Fibroblast of skin of back (primary cell): ENCODE data around the gene GPT2.
"Not testable (repeated sequence)": the region's sequence is repeated elsewhere in the genome, so short reads cannot be mapped to it uniquely, and the experiment has no call there.

Experiments
- DNase-seq: peaks from one replicate; pipeline ENCODE4 v3.0.0-alpha.2; 2013

The GPT2 gene

DNA sequence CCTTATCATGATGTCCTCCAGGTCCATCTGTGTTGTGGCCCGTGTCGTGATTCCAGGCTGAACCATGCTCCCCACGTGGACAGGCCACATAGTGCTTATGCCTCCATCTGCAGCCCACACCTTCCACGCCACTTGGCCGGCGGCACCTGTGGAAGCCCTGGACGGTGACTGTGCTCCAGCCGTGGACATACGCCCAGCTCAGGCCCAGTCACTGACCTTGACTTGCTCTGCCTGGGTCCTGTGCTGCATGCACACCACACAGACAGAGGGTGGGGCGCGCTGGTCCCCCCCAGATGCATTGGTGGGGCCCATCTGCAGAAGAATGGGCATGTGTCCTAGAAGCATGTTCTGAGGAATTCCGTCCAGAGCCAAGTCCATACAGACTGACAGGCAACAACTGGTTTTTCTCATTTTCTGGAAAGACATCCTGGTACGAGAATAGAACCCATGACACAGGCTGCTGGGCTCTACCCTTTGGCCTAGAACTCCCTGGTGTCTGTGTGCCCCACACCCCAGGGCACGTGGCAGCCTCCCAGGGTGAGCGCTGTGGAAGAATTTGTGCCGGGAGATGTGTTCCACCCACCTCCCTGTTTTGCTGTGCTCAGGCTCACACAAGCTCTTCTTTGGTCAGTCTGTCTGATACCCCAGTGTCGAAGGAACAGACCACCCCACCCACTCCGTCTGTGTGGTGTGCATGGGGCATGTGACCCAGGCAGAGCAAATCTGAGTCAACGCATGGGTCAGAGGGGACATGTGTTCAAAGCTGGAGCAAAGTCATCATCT is 39.5 kb downstream of the GPT2 start:
- no peak for DNase-seq

DNA sequence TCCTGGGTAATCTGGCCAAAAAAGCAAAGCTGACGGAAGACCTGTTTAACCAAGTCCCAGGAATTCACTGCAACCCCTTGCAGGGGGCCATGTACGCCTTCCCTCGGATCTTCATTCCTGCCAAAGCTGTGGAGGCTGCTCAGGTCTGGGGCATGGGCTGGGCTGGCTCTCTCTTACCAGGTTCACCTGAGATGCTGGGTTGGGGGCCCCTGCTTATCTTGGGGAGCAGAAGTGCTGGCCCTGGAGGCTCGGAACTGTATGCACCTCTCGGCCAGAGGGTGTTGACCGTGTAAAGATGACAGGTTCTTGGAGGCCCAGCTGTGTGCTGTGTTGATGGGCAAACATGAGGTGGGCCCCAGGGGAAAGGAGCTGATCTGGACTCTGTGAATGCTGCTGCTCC is 40.2 kb downstream of the GPT2 start:
- no peak for DNase-seq

DNA sequence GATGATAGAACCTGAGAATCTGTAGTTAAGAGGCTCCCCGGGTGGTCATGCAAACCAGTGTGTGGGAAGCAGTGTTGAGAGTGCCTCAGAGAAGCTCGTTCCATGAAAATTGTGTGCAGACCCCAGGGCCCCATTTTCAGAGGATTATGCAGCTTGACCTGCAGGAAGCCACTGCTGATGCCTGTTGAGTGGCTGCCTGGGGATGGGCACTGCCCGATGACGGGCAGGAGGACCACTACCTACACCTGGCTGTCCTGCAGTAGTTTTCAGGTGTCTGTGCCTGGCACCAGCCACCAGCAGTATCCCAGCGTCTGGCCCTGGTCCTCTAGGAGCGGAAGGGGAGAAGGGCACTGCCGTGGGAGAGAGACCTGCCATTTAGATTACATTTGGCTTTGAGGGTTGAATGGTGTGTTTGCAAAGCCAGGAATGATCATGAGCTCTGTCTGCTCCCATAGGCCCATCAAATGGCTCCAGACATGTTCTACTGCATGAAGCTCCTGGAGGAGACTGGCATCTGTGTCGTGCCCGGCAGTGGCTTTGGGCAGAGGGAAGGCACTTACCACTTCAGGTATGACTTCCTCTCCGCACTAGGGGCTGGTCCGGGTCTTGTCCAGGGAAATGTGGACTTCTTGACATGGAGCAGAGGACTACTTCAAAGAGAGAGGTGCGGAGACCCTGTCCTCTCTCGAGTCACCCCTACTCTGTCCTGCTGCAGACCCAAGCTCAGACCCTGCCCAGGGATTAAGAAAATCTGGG is 42.5 kb downstream of the GPT2 start:
- no peak for DNase-seq

DNA sequence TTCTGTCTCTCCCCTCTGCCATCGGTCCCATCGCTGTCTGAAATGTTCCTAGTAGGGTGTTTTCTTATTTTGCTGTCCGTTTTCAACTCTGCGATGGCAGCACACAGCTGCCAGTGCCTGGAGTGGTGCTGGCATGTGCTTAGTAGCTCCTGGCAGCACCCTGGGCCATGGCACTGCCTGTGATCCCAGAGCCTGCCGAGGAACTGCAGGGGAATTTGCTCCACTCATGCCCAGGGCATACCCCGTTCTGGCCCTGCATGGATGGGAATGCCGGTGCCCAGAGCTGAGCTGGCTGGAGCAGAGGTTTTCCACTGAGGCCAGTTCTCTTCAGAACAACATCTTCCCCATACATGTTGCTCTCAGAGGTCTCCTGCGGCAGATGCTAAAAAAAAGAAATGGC is 43.1 kb downstream of the GPT2 start:
- no peak for DNase-seq

DNA sequence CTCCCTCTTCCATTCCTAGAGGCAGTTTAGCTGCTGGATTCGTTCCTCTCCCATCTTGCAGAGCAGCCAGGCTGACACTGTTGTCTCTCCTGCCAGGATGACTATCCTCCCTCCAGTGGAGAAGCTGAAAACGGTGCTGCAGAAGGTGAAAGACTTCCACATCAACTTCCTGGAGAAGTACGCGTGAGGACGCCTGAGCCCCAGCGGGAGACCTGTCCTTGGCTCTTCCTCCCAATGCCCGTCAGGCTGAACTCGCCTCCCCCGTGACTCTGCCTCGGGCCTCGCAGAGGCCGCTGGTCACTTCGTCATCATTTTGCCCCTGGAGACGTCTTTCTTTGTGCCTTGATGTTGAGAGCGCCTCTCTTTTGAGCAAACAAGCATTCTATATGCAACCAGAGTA is 44.6 kb downstream of the GPT2 start:
- no peak for DNase-seq

DNA sequence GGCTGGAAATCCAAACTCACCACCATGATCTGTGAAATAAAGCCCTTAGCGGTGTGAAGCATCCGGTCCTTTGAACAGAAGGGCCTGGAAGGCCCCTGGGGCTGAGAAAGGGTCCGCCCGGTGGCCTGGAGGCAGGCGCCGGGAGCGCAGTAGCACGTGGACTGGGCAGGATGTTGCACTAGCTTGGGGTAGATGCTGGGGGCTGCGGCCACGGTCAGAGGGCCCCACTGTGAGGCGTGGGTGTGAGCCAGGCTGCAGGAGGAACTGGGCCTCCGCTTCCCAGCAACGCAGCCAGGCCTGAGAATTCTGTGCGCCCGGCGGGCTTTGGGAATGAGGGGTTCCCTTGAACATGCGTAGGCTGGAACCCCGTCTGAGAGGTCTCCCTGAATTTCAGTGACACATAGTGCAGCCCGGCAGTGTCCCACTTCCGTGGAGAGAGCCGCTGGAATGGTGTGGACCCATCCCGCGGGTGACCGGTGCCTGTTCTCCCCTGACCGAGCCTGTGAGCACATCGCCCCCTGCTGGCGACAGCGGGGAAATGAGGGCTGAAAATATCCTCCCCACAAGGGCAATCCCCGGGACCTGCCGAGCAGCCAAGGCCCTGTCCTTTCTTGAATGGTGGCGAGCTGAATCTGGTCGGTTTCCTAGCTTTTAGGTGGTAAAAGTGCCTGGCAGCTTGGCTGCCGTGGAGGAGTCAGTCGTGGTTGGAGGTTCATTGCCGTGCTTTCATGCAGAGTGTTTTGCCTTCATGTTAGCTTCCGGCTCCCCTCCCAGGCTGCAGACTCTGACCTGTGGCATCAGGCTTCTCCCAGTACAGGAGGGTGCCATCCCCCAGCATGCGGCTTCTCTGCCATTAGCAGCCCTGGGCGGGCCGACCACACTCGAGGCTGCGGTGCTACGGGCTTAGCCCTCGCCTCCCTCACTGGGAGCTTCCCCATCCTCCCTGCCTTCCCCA is 45.5 kb downstream of the GPT2 start:
- peak; percentile 37 for DNase-seq

DNA sequence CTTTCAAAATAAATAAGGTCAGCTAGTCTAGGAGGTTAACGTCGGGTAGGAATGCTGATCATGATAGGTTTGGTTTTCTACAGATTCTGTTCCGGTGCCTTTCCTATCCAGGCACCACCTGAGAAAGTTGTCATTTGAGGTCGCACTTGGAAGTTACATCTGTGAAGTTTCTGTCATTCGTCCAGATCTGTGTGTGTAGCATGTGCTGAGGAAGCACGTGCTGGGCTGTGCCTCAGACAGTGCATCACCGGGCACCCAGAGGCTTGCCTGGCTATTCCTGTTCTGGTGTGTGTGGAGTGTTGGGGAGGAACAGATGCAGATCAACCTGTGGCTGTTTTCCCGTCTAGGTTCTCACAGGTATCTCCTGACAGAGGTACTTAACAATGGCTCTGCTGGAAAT is 46.7 kb downstream of the GPT2 start:
- no peak for DNase-seq

DNA sequence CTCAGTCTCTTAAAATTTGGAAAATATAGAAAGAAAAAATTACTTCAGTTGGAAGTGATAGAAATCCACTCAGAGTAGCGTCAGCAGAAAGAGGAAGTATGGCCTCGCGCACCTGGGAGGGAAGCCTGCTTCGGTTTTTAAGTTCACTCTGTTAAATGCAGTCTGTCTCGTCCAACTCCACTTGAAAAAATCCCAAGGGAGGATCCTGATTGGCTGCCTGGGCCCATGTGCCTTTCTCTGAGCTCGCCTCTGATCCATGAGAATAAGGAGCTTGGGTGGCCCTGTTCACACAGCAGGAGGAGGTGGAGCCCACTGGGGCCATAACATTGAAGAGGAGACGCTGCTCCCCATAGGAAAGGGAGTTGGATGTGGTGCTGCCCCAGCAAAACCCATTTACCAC is 48.6 kb downstream of the GPT2 start:
- peak; percentile 9 for DNase-seq

DNA sequence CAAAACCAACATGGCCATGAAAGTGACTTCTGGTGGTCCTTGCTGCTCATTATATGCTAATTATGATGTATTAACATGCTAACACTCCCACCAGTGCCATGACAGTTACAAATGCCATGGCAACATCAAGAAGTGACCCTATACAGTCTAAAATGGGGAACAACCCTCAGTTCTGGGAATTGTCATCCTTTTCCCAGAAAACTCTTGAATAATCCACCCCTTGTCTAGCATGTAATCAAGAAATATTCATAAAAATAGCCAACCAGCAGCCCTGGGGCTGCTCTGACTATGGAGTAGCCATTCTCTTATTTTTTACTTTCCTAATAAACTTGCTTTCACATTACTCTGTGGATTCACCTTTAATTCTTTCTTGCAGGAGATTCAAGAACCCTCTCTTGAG is 53.4 kb downstream of the GPT2 start:
- no peak for DNase-seq

DNA sequence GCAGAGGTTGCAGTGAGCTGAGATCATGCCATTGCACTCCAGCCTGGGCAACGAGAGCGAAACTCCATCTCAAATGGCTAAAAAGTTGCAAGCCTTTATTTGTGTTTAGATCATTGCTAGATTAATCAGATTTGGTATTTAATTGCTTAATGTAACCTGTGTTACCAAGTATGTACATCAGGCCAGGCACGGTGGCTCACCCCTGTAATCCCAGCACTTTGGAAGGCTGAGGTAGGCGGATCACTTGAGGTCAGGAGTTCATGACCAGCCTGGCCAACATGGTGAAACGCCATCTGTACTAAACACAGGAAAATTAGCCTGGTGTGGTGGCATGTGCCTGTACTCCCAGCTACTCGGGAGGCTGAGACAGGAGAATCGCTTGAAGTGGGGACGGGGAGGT is 60.6 kb downstream of the GPT2 start:
- DNase-seq, result not testable (repeated sequence)

DNA sequence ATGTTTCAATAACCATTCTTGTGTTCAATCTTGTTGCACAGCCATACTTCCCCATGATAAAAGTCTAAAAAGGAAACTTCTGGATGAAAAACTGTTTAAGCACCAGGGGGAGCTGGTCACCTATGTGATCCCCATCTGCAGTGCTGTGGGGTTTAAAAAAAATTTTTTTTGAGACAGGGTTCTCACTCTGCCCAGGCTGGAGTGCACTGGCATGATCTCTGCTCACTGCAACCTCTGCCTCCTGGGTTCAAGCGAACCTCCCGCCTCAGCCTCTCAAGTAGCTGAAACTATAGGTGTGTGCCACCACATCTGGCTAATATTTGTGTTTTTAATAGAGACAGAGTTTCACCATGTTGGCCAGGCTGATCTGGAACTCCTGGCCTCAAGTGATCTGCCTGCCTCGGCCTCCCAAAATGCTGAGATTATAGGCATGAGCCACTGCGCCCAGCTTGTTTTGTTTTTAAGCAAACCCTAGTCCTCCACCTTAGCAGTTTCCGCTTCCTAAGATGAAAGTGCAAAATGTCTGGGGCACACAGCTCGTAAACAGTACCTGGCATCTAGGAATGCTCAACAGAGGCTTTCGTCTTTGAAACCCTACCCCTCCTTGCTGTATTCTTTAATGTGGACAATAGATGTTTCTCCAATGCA is 63.9 kb downstream of the GPT2 start:
- DNase-seq, result peak; percentile 25

DNA sequence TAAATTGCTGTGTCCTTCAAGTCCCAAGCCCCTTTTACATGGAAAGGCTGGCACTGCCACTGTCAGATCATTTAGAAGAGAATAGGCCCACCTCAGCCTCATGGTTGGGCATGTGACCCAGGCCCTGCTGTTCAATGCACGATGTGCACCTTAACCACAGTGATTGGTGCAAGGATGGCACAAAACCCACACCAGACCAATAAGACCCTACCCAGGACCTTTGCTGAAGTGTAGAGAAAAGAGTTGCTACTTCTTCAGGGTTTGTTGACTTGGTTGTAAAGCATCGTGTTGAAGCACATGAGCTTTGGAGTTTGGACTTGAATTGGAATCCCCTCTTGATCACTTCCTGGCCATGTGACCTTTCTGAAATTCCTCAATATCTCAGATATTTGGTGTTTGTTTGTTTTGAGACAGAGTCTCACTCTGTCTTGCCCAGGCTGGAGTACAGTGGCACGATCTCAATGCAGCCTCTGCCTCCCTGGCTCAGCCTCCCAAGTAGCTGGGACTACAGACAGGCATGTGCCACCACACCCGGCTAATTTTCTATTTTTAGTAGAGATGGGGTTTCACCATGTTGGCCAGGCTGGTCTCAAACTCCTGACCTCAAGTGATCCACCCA is 64.5 kb downstream of the GPT2 start:
- DNase-seq, result no peak

DNA sequence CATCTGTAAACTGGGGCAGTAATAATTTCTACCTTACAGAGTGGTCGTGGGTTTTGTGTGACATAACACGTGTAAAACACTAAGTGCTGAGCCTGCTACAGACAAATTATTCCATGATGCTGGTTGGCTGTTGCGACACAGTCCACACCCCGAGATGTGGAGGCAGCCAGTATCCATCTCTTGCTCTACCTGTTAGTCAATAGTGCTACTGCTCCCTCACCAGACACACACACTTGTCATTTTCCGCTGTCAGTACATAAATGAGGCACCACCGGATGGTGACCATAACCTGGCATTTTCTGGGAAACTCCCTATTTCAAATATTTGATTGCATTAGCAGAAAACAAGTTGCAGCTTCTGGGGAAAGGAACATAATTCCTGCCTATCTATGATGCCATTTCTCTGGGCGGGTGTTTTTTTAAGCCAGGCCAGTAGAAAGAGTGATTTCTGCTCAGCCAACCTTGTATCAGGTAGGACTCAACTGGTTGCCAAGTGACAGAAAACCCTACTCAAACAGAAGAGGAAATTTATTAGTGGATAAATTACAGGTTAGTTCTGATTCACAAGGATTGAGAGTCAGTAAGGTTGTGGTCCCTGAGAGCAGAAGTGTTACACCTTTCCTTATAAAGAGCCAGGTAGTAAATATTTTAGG is 65.2 kb downstream of the GPT2 start:
- no peak for DNase-seq

DNA sequence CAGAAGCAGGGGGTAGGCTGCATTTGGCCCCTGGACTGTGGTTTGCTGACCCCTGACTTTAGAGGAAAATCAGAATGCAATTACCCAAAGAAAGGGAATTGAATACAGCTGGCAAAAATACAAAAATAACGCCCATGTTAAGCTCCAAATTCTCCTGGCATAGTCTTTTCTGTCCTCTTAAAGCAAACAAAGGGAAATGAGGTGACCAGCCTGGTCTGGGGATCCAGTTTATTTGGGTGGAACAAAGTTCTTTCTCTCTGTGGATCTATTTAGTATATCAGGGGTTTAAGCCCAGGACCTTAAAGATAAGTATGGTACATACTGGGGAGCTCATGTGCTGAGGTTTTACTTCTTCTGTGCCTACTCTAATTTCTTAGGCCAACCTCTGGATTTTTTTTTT is 65.8 kb downstream of the GPT2 start:
- DNase-seq, result no peak

DNA sequence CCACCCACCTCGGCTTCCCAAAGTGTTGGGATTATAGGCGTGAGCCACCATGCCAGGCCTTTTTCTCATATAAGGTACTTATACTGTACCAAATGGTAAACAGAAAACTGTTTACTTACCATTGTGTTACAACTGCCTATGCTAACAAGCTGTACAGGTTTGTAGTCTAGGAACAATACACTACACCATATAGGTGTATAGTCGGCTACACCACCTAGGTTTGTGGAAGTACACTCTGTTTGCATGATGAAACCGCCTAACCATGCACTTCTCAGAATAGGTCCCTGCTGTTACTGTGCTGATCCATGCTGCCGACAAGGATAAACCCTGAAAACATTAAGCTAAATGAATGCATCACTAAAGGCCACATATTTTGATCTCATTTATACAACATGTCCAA is 70.4 kb downstream of the GPT2 start:
- no peak for DNase-seq

DNA sequence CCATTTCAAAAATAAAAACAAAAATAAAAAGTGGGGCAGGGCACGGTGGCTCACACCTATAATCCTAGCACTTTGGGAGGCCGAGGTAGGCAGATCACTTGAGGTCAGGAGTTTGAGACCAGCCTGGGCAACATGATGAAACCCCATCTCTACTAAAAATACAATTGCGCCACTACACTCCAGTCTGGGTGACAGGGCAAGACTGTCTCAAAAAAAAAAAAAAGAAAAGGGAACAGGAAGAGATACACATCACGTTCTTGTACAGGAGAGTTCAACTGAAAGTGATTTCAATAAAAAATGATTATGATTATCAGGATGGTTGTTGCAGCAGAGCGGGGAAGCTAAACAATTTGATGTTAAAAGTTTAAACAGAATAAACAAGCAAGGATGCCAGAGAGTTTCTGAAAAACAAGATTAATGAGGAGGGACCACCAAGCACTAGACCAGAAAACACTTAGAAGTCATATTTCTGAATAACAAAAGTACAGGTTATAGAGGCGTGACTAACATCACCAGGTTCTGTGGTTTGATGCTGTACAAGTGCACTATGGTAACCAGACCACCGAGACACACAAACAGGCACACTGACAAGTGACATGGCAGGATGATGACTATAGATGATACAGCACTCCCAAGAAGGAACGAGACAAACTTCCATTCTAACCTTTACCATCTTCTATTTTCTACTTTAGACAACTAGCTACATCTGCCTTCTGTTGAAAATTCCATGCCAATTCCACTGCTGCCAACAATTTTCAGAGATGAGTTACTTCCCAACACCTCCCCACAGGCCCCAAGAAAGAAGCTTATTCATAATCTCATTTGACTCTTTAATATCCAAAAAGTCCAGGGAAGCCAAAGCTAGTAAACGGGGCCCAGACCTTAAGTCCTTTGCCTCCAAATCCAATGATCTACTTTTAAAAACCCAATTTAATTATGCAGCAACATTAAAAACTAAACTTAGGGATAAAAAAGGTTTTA is 77.5 kb downstream of the GPT2 start:
- DNase-seq, result no peak

DNA sequence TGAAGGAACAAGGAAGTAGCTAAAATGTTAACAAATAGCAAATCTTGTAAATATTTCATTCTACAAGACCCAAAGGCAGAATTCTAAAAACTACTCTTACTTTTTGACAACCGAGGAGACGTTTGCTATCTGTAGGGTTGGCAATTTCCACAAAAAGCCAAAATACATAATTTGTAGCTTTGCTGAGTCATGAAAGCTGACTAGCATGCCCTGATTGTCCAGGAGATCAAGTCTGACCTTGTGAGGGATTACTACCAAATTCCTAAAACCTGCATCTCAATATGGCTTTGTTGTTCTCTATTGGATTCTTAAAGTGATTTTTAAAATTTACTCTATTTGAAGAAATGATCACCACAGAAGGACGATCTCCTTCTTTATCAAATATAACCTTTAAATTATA is 78.5 kb downstream of the GPT2 start:
- DNase-seq, result no peak

DNA sequence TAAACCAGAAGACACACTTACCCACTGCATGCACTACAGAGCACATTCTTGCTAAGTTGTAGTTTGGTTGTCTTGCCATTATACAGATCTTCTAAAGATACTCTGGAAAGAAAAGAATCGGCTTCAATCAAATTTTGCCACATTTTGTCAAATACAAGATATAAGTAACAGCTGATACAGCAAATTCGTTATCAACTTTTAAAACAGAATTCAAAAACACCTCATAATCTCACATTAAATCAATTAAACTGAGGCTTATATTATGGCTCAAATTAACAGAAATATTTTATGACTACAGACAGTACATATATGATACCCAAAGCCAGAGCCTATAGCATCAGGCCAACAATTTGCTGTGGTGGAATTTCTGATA is 83.9 kb downstream of the GPT2 start:
- DNase-seq, result no peak

DNA sequence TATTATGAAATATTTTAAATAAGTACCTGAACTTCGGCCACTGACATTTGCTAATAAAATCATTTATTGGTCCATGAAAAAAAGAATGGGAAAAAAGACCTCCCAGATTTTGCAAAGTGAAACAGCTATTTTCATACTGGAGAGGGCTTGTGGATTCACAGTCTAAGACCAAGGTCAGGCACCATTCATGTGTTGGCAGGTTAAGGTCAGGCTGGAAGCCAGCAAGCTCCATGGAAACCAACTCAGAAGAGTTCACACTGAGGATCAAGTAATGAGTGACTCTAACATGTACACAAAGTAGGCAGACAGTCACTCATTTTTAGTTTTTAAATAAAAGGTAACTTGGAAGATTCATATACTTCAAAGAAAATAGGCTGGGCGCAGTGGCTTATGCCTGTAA is 85.9 kb downstream of the GPT2 start:
- DNase-seq, result no peak

DNA sequence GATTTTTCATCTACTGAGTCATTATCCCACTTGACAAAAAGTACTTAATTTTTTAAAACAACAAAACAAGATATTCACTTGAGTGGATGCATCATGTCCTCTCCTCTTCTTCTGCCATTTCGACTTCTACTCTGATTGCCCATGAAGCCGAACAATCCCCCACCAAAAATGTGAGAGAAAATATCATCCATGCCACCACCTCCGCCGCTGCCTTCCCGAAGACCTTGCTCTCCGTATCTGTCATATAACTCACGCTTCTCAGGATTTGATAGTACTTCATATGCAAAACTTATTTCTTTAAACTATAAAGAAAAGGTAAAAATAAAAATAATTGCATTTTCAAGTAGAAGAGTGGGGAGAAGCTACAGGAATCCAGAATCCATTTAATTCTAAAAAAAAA is 87.1 kb downstream of the GPT2 start:
- no peak for DNase-seq
